Spleen (tissue), 11 donors: Measurements from ENCODE around the gene SCGB2B2. TPM values are rescaled to one million over a fixed set of nuclear protein-coding genes. Genes with fewer than 3 reads are reported as not detected.

Experiments
- DNase-seq: peaks from one replicate; pipeline ENCODE4 v3.0.0-alpha.2; 2020
- H3K27ac ChIP-seq, 8 donors: fragments of 200-600 bp; sonication (generic) in 7 of 8; 1 replicate in 4 of 8; 2 replicates in 4 of 8; pipeline versions ENCODE4 v1.5.0 to v1.8.0; 2016 to 2021; ENCODE audit warnings: inconsistent platforms in 4 of 8, mild to moderate bottlenecking in 4 of 8, moderate library complexity in 1 of 8
- H3K27me3 ChIP-seq, 7 donors: fragments of 200-600 bp; sonication (generic) in 6 of 7; replicated peaks in 1 of 7; 1 replicate in 4 of 7; 2 replicates in 3 of 7; pipeline versions ENCODE4 v1.5.0 to v1.8.0; 2016 to 2021; ENCODE audit warnings: inconsistent platforms in 3 of 7, mild to moderate bottlenecking in 1 of 7
- H3K36me3 ChIP-seq, 6 donors: fragments of 200-600 bp; sonication (generic) in 5 of 6; 1 replicate in 4 of 6; 2 replicates in 2 of 6; pipeline versions ENCODE4 v1.5.0 to v1.8.0; 2016 to 2021; ENCODE audit warnings: inconsistent platforms in 2 of 6
- H3K4me1 ChIP-seq, 6 donors: fragments of 200-600 bp; sonication (generic) in 5 of 6; 1 replicate in 3 of 6; 2 replicates in 3 of 6; pipeline versions ENCODE4 v1.5.0 to v1.8.0; 2016 to 2021; ENCODE audit warnings: inconsistent platforms in 3 of 6
- H3K4me3 ChIP-seq, 8 donors: fragments of 200-600 bp; sonication (generic) in 7 of 8; 1 replicate in 4 of 8; 2 replicates in 4 of 8; pipeline versions ENCODE4 v1.5.0 to v1.8.0; 2016 to 2021; ENCODE audit warnings: inconsistent platforms in 4 of 8, mild to moderate bottlenecking in 4 of 8, moderate library complexity in 2 of 8
- H3K9me3 ChIP-seq, 8 donors: fragments of 200-600 bp; sonication (generic) in 7 of 8; 1 replicate in 4 of 8; 2 replicates in 4 of 8; pipeline versions ENCODE4 v1.5.0 to v1.8.0; 2016 to 2021; ENCODE audit warnings: inconsistent platforms in 4 of 8
- POLR2A ChIP-seq, 3 donors: fragments of 450-650 bp; IDR thresholded peaks; one replicate each; pipeline ENCODE4 v1.5.1; 2017; ENCODE audit warnings: antibody characterized with exemption in 3 of 3, mild to moderate bottlenecking in 1 of 3
- POLR2AphosphoS5 ChIP-seq, 3 donors: sonication (generic); formaldehyde crosslinking; IDR thresholded peaks; one replicate each; pipeline ENCODE4 v1.5.1; 2017; ENCODE audit warnings: antibody characterized with exemption in 3 of 3
- WGBS, 5 donors: extraction: QIAGEN DNeasy Blood & Tissue Kit in 3 of 5; methylation state at CpG; one replicate each; pipeline versions ENCODE4 v1.1.5 to v1.1.7; 2013 to 2018; 5-methylcytosine and 5-hydroxymethylcytosine counted together
- intact Hi-C: fragments of 100-400 bp; cut with DNase I; formaldehyde crosslinking; loops from one replicate; pipeline ENCODE4 v1.15.0; 2023; ENCODE audit warnings: low total_unique reads
- polyA plus RNA-seq, 3 donors: library from polyadenylated mRNA; stranded (reverse); fragments of 200-250 nt; gene quantifications; one replicate each; pipeline ENCODE4 v1.2.1, GENCODE V29; 2013
- total RNA-seq, 7 donors: library from RNA; depleted of rRNA in 3 of 7; stranded (reverse); fragments of >200 nt in 3 of 7; fragmentation: NEBNext Ultra II Directional in 4 of 7; extraction: Animal tissue kit (Norgen Biotek cat#: 25700) in 4 of 7; gene quantifications; one replicate each; pipeline versions ENCODE4 v1.1.0 to v1.2.1, GENCODE V29; 2016 to 2021
- TF ChIP-seq, protein P1 (sequence below), 11 experiments: fragments of 200-600 bp in 7 of 11; fragments of 450-650 bp in 4 of 11; sonication (generic) in 4 of 11; IDR thresholded peaks in 8 of 11; conservative IDR thresholded peaks in 3 of 11; 1 replicate in 7 of 11; 2 replicates in 4 of 11; pipeline versions ENCODE4 v1.4.0 to v1.8.0; 2016 to 2021; ENCODE audit warnings: antibody characterized with exemption in 11 of 11, inconsistent platforms in 4 of 11, mild to moderate bottlenecking in 1 of 11
- donor health status: healthy with polysubstance abuse.
- donor health status: DM: no; HTN: no; CAD: no; lungs with moderate emphysema.
- donor health status: DM: no; HTN: no; CAD: no.
- donor health status: Bipolar disorder and iron deficiency.
- donor health status: healthy.
- donor health status: DM: no; HTN: no; CAD: no.
- donor health status: DM: yes; HTN: yes; CAD: no.

The SCGB2B2 gene
- total and polyA plus RNA-seq, 10 donors: 0.13 to 1.9 (median 1.1) TPM; not detected in 1

DNA sequence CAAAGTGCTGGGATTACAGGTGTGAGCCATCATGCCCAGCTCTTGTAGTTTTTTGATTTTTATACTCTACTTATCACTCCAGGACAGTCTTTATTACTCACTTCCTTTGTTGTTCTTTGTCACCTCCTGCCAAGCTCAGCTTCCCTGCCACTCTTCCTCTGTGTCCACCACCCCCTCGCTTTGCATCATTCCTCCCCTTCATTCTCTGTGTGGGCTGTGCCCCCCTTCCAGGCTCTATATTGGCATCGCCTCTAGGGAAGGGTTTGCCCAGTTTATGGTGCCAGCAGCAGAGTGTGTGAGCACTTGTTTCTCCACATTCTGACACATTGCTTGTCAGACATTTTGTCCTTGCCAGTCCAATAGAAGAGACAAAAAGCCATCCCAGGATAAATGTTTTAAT is 15.6 kb upstream of the SCGB2B2 start:
- Histone ChIP-seq H3K36me3 (no peaks in the 10 kb centered on the region), H3K9me3 (peaks cover 0 to 42% (median 15%) of the 10 kb centered on the region in 8 donors), H3K4me1 (no peaks in the 10 kb centered on the region), H3K27ac (no peak overlapping the region), H3K27me3 (peaks cover 0 to 4% (median 0%) of the 10 kb centered on the region in 7 donors), H3K4me3 (no peak overlapping the region)
- no peak for DNase-seq
- intact Hi-C loops: no loop called here
- TF ChIP-seq, protein P1, sequence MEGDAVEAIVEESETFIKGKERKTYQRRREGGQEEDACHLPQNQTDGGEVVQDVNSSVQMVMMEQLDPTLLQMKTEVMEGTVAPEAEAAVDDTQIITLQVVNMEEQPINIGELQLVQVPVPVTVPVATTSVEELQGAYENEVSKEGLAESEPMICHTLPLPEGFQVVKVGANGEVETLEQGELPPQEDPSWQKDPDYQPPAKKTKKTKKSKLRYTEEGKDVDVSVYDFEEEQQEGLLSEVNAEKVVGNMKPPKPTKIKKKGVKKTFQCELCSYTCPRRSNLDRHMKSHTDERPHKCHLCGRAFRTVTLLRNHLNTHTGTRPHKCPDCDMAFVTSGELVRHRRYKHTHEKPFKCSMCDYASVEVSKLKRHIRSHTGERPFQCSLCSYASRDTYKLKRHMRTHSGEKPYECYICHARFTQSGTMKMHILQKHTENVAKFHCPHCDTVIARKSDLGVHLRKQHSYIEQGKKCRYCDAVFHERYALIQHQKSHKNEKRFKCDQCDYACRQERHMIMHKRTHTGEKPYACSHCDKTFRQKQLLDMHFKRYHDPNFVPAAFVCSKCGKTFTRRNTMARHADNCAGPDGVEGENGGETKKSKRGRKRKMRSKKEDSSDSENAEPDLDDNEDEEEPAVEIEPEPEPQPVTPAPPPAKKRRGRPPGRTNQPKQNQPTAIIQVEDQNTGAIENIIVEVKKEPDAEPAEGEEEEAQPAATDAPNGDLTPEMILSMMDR (IDR thresholded peaks at IDR 0.05 in 8 of 11, conservative IDR thresholded peaks at IDR 0.05 in 3 of 11): no peak
- TF ChIP-seq POLR2AphosphoS5 (IDR thresholded peaks at IDR 0.05) (no peak), POLR2A (IDR thresholded peaks at IDR 0.05) (no peak)
- 23 to 33% (median 33%) methylated on average over 2 of the region's 2 CpGs for WGBS, 5 donors

GRCh38 chr19:34690372-34690771 is 13.4 kb upstream of the SCGB2B2 start:
- Histone ChIP-seq H3K4me3 (no peak overlapping the region), H3K27ac (no peak overlapping the region), H3K27me3 (no peaks in the 10 kb centered on the region), H3K36me3 (no peaks in the 10 kb centered on the region), H3K4me1 (no peaks in the 10 kb centered on the region), H3K9me3 (peaks cover 3 to 62% (median 36%) of the 10 kb centered on the region in 8 donors)
- intact Hi-C loops: no loop called here
- 82 to 90% (median 87%) methylated on average over 3 of the region's 3 CpGs for whole genome bisulfite sequencing, 5 donors
- TF ChIP-seq, protein P1 (IDR thresholded peaks at IDR 0.05 in 8 of 11, conservative IDR thresholded peaks at IDR 0.05 in 3 of 11): no peak
- DNase-seq: no peak

GRCh38 chr19:34688592-34688991 is 11.6 kb upstream of the SCGB2B2 start:
- TF ChIP-seq POLR2A (IDR thresholded peaks at IDR 0.05) (no peak), POLR2AphosphoS5 (IDR thresholded peaks at IDR 0.05) (no peak)
- TF ChIP-seq, protein P1 (IDR thresholded peaks at IDR 0.05 in 8 of 11, conservative IDR thresholded peaks at IDR 0.05 in 3 of 11): no peak
- Histone ChIP-seq H3K4me1 (no peaks in the 10 kb centered on the region), H3K27me3 (no peaks in the 10 kb centered on the region), H3K27ac (no peak overlapping the region), H3K4me3 (no peak overlapping the region), H3K36me3 (peaks cover 6 to 16% (median 14%) of the 10 kb centered on the region in 6 donors), H3K9me3 (peaks cover 8 to 78% (median 54%) of the 10 kb centered on the region in 8 donors)
- 73 to 96% (median 84%) methylated on average over 1 of the region's 1 CpG for WGBS, 5 donors
- DNase-seq: no peak
- intact Hi-C loops: no loop called here

DNA sequence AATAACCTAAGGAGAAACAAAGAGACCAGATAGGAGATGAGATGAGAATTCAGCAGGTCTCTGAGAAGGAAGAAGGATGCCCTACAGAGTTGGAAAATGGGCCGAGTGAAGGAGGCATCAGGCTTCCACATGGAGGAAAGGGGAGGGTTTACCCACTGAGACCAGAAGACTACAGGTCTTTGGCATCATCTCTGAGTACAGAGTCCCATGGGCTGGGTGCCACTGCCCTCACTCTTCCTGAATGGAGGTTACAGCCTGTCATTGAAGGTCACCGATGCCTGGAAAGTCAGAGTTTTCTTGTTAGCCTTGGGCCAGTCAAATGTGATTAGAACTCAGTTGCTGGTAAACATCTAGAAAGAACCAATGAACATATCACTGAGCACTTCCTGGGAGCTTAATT is 10.4 kb upstream of the SCGB2B2 start:
- TF ChIP-seq POLR2AphosphoS5 (IDR thresholded peaks at IDR 0.05) (no peak), POLR2A (IDR thresholded peaks at IDR 0.05) (no peak)
- TF ChIP-seq, protein P1 (IDR thresholded peaks at IDR 0.05 in 8 of 11, conservative IDR thresholded peaks at IDR 0.05 in 3 of 11): no peak
- Histone ChIP-seq H3K36me3 (peaks cover 15 to 28% (median 26%) of the 10 kb centered on the region in 6 donors), H3K9me3 (peaks cover 8 to 90% (median 67%) of the 10 kb centered on the region in 8 donors), H3K4me3 (no peak overlapping the region), H3K4me1 (no peaks in the 10 kb centered on the region), H3K27me3 (no peaks in the 10 kb centered on the region), H3K27ac (no peak overlapping the region)
- 55 to 90% (median 86%) methylated on average over 2 of the region's 2 CpGs for WGBS, 5 donors
- DNase-seq: no peak
- intact Hi-C loops: no loop called here
